BJ (cell line): ENCODE measurements around the gene GLIPR1L2. TPM values are rescaled to one million over a fixed set of nuclear protein-coding genes. Genes with fewer than 3 reads are reported as not detected.

ENCODE experiments used
- CTCF ChIA-PET: fragments of 350-600 bp; formaldehyde crosslinking; extraction: SDS; loops from one replicate; lab custom pipeline; 2021; ENCODE audit warnings: antibody characterized with exemption, inconsistent platforms; lab: Yijun Ruan, JAX
- POLR2A ChIA-PET: fragments of 300-600 bp; sonication (Branson Sonifier 250); formaldehyde crosslinking; extraction: SDS; loops from one replicate; lab custom pipeline; 2021; ENCODE audit warnings: antibody characterized with exemption; lab: Charles Lee
- DNase-seq: peaks from one replicate; pipeline ENCODE4 v3.0.0-alpha.2; 2011; ENCODE audit warnings: low read depth
- H3K27me3 ChIP-seq: 2 replicates; pipeline ENCODE4 v1.6.0; 2011; ENCODE audit warnings: low read length; ENCODE audit not compliant: control insufficient read depth, insufficient read depth
- H3K36me3 ChIP-seq: 2 replicates; pipeline ENCODE4 v1.5.1; 2011; ENCODE audit warnings: low read length; ENCODE audit not compliant: control insufficient read depth, insufficient read depth
- H3K4me3 ChIP-seq: 2 replicates; pipeline ENCODE4 v1.5.1; 2011; ENCODE audit warnings: low read depth, mild to moderate bottlenecking, control low read depth, low read length
- polyA plus RNA-seq: library from polyadenylated mRNA; depleted of rRNA; stranded (reverse); fragments of >200 nt; gene quantifications from 2 replicates; pipeline ENCODE4 v1.2.3, GENCODE V29; 2011
- TF ChIP-seq, protein P1 (sequence below): IDR thresholded peaks from 2 replicates; pipeline ENCODE4 v1.5.1; 2011; ENCODE audit warnings: low read depth, mild to moderate bottlenecking, control low read depth, inconsistent platforms, low read length, moderate library complexity; ENCODE audit not compliant: insufficient read depth

Gene GLIPR1L2
- polyA plus RNA-seq, 1 experiment = 0.21 TPM

DNA sequence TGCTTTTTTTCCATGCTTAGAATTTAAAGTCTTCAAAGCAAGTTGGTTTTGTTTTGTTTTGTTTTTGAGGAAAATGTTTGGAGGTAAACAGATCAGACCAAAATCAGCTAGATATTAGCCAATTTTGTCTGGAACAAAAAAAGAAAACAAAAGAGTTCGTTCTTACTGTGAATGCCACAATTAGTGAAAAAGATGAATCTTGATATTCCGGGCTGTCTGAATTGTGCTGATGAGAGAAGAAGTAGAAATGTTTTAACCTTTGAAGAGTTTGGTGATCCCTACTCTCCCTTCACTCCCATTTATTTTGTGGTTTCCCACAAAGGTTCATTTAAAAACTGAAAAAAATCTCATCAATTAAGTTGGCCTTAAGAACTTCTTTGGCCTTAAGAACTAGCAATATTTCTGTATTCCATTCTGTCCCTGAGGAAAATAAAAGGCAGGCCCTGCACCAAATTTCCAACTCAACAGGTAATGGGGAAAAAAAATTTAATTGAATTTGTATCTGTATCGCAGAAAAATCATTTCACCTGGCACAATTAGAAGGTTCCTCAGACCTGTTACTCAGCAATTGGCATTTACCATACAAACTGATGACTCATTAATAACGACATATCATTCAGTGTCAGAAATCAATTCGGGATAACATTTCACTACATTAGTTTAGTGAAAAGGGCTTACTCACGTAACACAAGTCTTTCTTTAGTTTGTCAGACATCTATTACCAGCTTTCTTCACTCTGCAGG, 562 bp upstream of the GLIPR1L2 start:
- peak overlapping the region; percentile 32 for H3K4me3 ChIP-seq
- no peak for DNase-seq
- TF ChIP-seq, protein P1, sequence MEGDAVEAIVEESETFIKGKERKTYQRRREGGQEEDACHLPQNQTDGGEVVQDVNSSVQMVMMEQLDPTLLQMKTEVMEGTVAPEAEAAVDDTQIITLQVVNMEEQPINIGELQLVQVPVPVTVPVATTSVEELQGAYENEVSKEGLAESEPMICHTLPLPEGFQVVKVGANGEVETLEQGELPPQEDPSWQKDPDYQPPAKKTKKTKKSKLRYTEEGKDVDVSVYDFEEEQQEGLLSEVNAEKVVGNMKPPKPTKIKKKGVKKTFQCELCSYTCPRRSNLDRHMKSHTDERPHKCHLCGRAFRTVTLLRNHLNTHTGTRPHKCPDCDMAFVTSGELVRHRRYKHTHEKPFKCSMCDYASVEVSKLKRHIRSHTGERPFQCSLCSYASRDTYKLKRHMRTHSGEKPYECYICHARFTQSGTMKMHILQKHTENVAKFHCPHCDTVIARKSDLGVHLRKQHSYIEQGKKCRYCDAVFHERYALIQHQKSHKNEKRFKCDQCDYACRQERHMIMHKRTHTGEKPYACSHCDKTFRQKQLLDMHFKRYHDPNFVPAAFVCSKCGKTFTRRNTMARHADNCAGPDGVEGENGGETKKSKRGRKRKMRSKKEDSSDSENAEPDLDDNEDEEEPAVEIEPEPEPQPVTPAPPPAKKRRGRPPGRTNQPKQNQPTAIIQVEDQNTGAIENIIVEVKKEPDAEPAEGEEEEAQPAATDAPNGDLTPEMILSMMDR = no peak
- H3K27me3 ChIP-seq = no peaks in the 10 kb centered on the region
- ChIA-PET POLR2A (interaction anchor here (0.6 kb wide), 1 partner anchor 67 kb away, joined by 3 read pairs; no protein-coding TSS in a partner anchor), CTCF (interaction anchor here (1.0 to 3.3 kb wide), 11 partner anchors 23 to 121 kb away, joined by 3 to 28 read pairs (median 4); partner anchors contain the start of genes GLIPR1, GLIPR1L1 and KRR1)
- H3K36me3 ChIP-seq = no peaks in the 10 kb centered on the region

DNA sequence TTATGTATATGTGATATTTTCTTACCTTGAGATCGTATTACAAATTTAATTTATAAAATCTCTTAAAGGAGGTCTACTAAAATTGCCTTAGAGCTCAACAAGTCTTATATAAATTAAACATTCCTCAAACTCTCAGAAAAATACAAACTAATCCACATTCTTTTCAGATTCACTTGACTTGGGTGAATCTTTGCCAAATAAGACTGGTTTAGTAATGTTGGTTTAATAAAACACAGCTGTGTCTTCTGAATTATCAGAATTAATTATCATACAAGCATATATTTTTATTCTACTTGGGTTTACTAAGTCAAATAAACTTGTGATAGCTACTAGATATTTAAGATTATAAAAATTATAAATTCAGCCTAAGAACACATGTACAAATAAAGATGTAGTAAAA, 13.3 kb downstream of the GLIPR1L2 start:
- POLR2A ChIA-PET = no interaction called here
- CTCF ChIA-PET = interaction anchor here (0.6 kb wide), 1 partner anchor 11 kb away, joined by 4 read pairs; no protein-coding TSS in a partner anchor
- Histone ChIP-seq H3K4me3 (no peak overlapping the region), H3K27me3 (no peaks in the 10 kb centered on the region), H3K36me3 (no peaks in the 10 kb centered on the region)
- TF ChIP-seq, protein P1 = no peak
- no peak for DNase-seq

DNA sequence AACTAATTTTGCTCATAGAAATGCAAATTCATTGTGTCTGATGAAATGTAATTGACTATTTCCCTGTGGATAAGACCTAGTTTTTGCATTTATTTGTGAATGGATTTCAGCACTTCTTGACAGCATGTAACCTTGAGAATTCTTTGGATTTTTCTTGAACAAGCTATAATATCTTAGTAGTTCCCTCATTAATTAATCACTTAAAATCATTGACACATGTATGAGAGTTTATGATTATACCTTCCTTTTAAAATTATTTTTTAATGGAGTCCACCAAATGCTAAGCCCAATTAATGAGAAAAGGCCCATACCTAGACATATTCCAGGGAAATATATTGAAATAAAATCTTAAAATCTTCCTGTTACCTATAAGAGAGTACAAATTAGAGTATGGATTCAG, 16.8 kb downstream of the GLIPR1L2 start:
- no peaks in the 10 kb centered on the region for H3K36me3 ChIP-seq
- ChIA-PET POLR2A (no interaction called here), CTCF (interaction anchor here (1.0 to 1.2 kb wide), 2 partner anchors 16 to 76 kb away, joined by 3 read pairs; no protein-coding TSS in a partner anchor)
- H3K4me3 ChIP-seq = no peak overlapping the region
- DNase-seq = no peak
- H3K27me3 ChIP-seq = no peaks in the 10 kb centered on the region
- TF ChIP-seq, protein P1 = no peak

DNA sequence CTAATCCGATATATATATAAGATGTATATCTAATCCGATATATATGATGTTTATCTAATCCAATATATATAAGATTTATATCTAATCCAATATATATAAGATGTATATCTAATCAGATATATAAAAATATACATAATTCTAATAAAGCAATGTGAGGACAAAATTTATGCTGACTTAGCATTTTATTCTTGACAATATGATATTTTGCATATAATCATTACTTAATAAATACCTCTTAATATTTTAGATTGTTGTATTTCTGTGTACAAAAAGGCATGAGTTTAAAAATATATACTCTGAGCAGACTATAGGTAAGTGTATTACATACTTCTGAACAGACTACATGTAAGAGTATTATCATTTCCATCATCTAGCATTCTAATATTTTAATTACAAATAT, 18.9 kb downstream of the GLIPR1L2 start:
- no peaks in the 10 kb centered on the region for H3K36me3 ChIP-seq
- H3K4me3 ChIP-seq = no peak overlapping the region
- TF ChIP-seq, protein P1 = no peak
- H3K27me3 ChIP-seq = no peaks in the 10 kb centered on the region
- POLR2A ChIA-PET = no interaction called here
- CTCF ChIA-PET = no interaction called here
- no peak for DNase-seq

DNA sequence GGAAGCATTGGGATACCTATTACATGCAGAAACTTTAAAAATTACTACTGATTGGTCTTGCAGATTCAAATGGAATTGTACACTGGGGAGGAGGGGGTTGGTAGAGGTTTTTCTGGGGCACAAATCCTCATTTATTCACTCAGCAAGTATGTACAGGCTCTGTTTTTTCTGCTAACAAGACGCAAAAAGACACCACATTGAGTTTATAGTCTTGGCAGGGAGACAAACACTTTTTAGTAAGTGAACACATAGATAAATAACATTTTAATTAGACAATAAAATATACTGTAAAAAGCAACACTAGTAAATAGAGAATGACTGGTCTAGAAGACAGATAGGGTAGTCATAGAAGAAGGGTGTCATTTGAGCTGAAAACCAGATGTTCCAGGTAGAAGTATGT, 23.8 kb downstream of the GLIPR1L2 start:
- ChIA-PET POLR2A (no interaction called here), CTCF (interaction anchor here (0.7 to 1.6 kb wide), 2 partner anchors 9 to 10 kb away, joined by 4 read pairs; no protein-coding TSS in a partner anchor)
- DNase-seq = no peak

More for the DNA sequence above, 23.8 kb downstream of the GLIPR1L2 start:
- Histone ChIP-seq H3K27me3 (no peaks in the 10 kb centered on the region), H3K36me3 (no peaks in the 10 kb centered on the region), H3K4me3 (no peak overlapping the region)
- TF ChIP-seq, protein P1 = no peak
